HCT116 (cell line): Measurements from ENCODE around the gene ASCL4. TPM values are rescaled to one million over a fixed set of nuclear protein-coding genes. Genes with fewer than 3 reads are reported as not detected.

Experiments used
- ATAC-seq: fragments of 200-7000 bp; cut with Tn5 transposase; 2 replicates; pipeline ENCODE4 v1.9.1; 2020; ENCODE audit warnings: mild to moderate bottlenecking, moderate library complexity
- BruUV-seq: library from RNA; stranded (reverse); fragments of 400-500 nt; replicated peaks from 2 replicates; lab custom pipeline; 2021; lab: Mats Ljungman, UMichigan
- CTCF ChIA-PET: fragments of 300-600 bp; sonication (Branson Sonifier 250); formaldehyde crosslinking; loops from one replicate; lab custom pipeline; 2021; ENCODE audit warnings: antibody characterized with exemption; lab: Charles Lee
- POLR2A ChIA-PET: fragments of 300-600, 350-600 bp; sonication (Branson Sonifier 250); formaldehyde crosslinking; loops from one replicate; lab custom pipeline; 2021; ENCODE audit warnings: antibody characterized with exemption; lab: Charles Lee
- RAD21 ChIA-PET, 2 experiments: fragments of 300-600 bp; sonication (Branson Sonifier 250); formaldehyde crosslinking; loops; one replicate each; lab custom pipeline; 2023; ENCODE audit warnings: low total read pairs in 2 of 2; ENCODE audit not compliant: uncharacterized antibody in 2 of 2, unreplicated experiment in 2 of 2, low non-redundant PET in 1 of 2; lab: Charles Lee
- DNase-seq: peaks from one replicate; pipeline ENCODE4 v3.0.0-alpha.2; 2010; ENCODE audit warnings: low read depth, low spot score
- H2AFZ ChIP-seq: fragments of 200-600 bp; shearing (Covaris generic), sonication (generic); 2 replicates; pipeline ENCODE4 v1.6.1; 2017; ENCODE audit warnings: low read depth, mixed run types, mixed read lengths, antibody characterized with exemption, low read length; ENCODE audit not compliant: poor library complexity, severe bottlenecking
- H3K27ac ChIP-seq: 2 replicates; pipeline ENCODE4 v1.5.1; 2012; ENCODE audit warnings: low read depth, low read length
- H3K27me3 ChIP-seq: fragments of 200-600 bp; sonication (generic); 2 replicates; pipeline ENCODE4 v1.6.1; 2016; ENCODE audit warnings: mixed run types, low read length, mixed read lengths; ENCODE audit not compliant: insufficient read depth
- H3K36me3 ChIP-seq, 2 experiments: fragments of 200-500 bp in 1 of 2; fragments of 200-600 bp in 1 of 2; sonication (Bioruptor generic) in 1 of 2; sonication (generic) in 1 of 2; 2 replicates each; pipeline versions ENCODE4 v1.5.1 to v1.6.1; 2014 to 2016; ENCODE audit warnings: low read length in 2 of 2, inconsistent platforms in 1 of 2, mixed read lengths in 1 of 2, mixed run types in 1 of 2; ENCODE audit not compliant: insufficient read depth in 2 of 2, control insufficient read depth in 1 of 2
- H3K4me1 ChIP-seq, 2 experiments: fragments of 200-600 bp in 1 of 2; sonication (generic) in 1 of 2; 2 replicates each; pipeline versions ENCODE4 v1.5.1 to v1.6.1; 2012 to 2017; ENCODE audit warnings: low read length in 2 of 2, inconsistent platforms in 1 of 2, mild to moderate bottlenecking in 1 of 2, mixed read lengths in 1 of 2, mixed run types in 1 of 2, moderate library complexity in 1 of 2; ENCODE audit not compliant: insufficient read depth in 2 of 2, control insufficient read depth in 1 of 2
- H3K4me2 ChIP-seq: fragments of 200-600 bp; sonication (generic); 2 replicates; pipeline ENCODE4 v1.6.1; 2017; ENCODE audit warnings: mixed run types, low read length, mixed read lengths
- H3K4me3 ChIP-seq, 2 experiments: fragments of 200-600 bp in 1 of 2; sonication (generic) in 1 of 2; replicated peaks in 1 of 2; 2 replicates each; pipeline ENCODE4 v1.5.1; 2011 to 2016; ENCODE audit warnings: low read length in 2 of 2, control low read depth in 1 of 2, low read depth in 1 of 2, mild to moderate bottlenecking in 1 of 2, mixed read lengths in 1 of 2, mixed run types in 1 of 2
- H3K79me2 ChIP-seq: fragments of 200-600 bp; sonication (generic); 2 replicates; pipeline ENCODE4 v1.6.1; 2017; ENCODE audit warnings: mild to moderate bottlenecking, mixed run types, low read length, moderate library complexity, mixed read lengths; ENCODE audit not compliant: insufficient read depth
- H3K9ac ChIP-seq: fragments of 200-600 bp; sonication (generic); 2 replicates; pipeline ENCODE4 v1.6.1; 2016; ENCODE audit warnings: low read length, mixed read lengths
- H3K9me2 ChIP-seq: fragments of 200-600 bp; sonication (generic), shearing (Covaris generic); 2 replicates; pipeline ENCODE4 v1.6.1; 2017; ENCODE audit warnings: mixed run types, mild to moderate bottlenecking, moderate library complexity; ENCODE audit not compliant: insufficient read depth
- H3K9me3 ChIP-seq, 2 experiments: fragments of 200-500 bp in 1 of 2; fragments of 200-600 bp in 1 of 2; sonication (Bioruptor generic) in 1 of 2; sonication (generic) in 1 of 2; 2 replicates each; pipeline ENCODE4 v1.6.1; 2014 to 2017; ENCODE audit warnings: low read length in 2 of 2, mixed read lengths in 2 of 2, inconsistent platforms in 1 of 2, low read depth in 1 of 2, mild to moderate bottlenecking in 1 of 2, mixed run types in 1 of 2, moderate library complexity in 1 of 2; ENCODE audit not compliant: control insufficient read depth in 1 of 2, insufficient read depth in 1 of 2
- H4K20me1 ChIP-seq: fragments of 200-600 bp; sonication (generic), shearing (Covaris generic); 2 replicates; pipeline ENCODE4 v1.6.1; 2017; ENCODE audit warnings: mixed run types, mild to moderate bottlenecking, moderate library complexity; ENCODE audit not compliant: insufficient read depth
- CEBPB ChIP-seq: IDR thresholded peaks from 2 replicates; pipeline ENCODE4 v1.6.1; 2012; ENCODE audit warnings: low read depth
- CTCF ChIP-seq, 3 experiments: fragments of 200-600 bp in 1 of 3; sonication (generic) in 1 of 3; IDR thresholded peaks in 2 of 3; conservative IDR thresholded peaks in 1 of 3; 2 replicates each; pipeline ENCODE4 v1.5.1; 2012 to 2017; ENCODE audit warnings: low read depth in 2 of 3, low read length in 2 of 3, antibody characterized with exemption in 1 of 3, borderline replicate concordance in 1 of 3, control low read depth in 1 of 3, mild to moderate bottlenecking in 1 of 3, mixed read lengths in 1 of 3, mixed run types in 1 of 3, moderate library complexity in 1 of 3; ENCODE audit not compliant: insufficient read depth in 1 of 3
- EGR1 ChIP-seq: IDR thresholded peaks from 2 replicates; pipeline ENCODE4 v1.6.1; 2012; ENCODE audit warnings: low read depth
- ELF1 ChIP-seq: IDR thresholded peaks from 2 replicates; pipeline ENCODE4 v1.6.1; 2012; ENCODE audit warnings: low read depth, borderline replicate concordance
- EZH2 ChIP-seq: fragments of 200-600 bp; sonication (generic); IDR thresholded peaks from 2 replicates; pipeline ENCODE4 v1.6.1; 2017; ENCODE audit warnings: antibody characterized with exemption, mixed run types
- EZH2phosphoT487 ChIP-seq: fragments of 200-600 bp; IDR thresholded peaks from 2 replicates; pipeline ENCODE4 v1.6.1; 2018; ENCODE audit warnings: antibody characterized with exemption, borderline replicate concordance
- FOSL1 ChIP-seq: IDR thresholded peaks from 2 replicates; pipeline ENCODE4 v1.6.1; 2012; ENCODE audit warnings: low read depth
- JUND ChIP-seq: IDR thresholded peaks from 2 replicates; pipeline ENCODE4 v1.6.1; 2012
- MAX ChIP-seq: IDR thresholded peaks from 2 replicates; pipeline ENCODE4 v1.6.1; 2012
- POLR2AphosphoS5 ChIP-seq: IDR thresholded peaks from 2 replicates; pipeline ENCODE4 v1.6.1; 2011; ENCODE audit warnings: mild to moderate bottlenecking, low read depth, low read length, moderate library complexity
- RAD21 ChIP-seq: IDR thresholded peaks from 2 replicates; pipeline ENCODE4 v1.6.1; 2012; ENCODE audit warnings: low read depth, mild to moderate bottlenecking
- REST ChIP-seq: IDR thresholded peaks from 2 replicates; pipeline ENCODE4 v1.6.1; 2012; ENCODE audit warnings: low read depth
- SIN3A ChIP-seq: IDR thresholded peaks from 2 replicates; pipeline ENCODE4 v1.6.1; 2012; ENCODE audit warnings: low read depth
- SP1 ChIP-seq: IDR thresholded peaks from 2 replicates; pipeline ENCODE4 v1.6.1; 2012; ENCODE audit warnings: low read depth
- YY1 ChIP-seq: IDR thresholded peaks from 2 replicates; pipeline ENCODE4 v1.6.1; 2011; ENCODE audit warnings: low read length, low read depth, moderate library complexity, mild to moderate bottlenecking; ENCODE audit not compliant: insufficient replicate concordance; ENCODE audit errors: extremely low read depth
- ZFX ChIP-seq: fragments of 450-650 bp; IDR thresholded peaks from 2 replicates; pipeline ENCODE4 v1.6.1; 2017
- ZNF274 ChIP-seq: fragments of 200-500 bp; sonication (Bioruptor generic); IDR thresholded peaks from 2 replicates; pipeline ENCODE4 v1.6.1; 2014; ENCODE audit warnings: mild to moderate bottlenecking, low read depth, low read length, inconsistent platforms
- intact Hi-C: fragments of 100-400 bp; cut with micrococcal nuclease; formaldehyde crosslinking; loops from 2 replicates; pipeline ENCODE4 v1.10.0; 2022
- total RNA-seq: library from RNA; stranded (reverse); gene quantifications from one replicate; pipeline ENCODE4 v1.2.1, GENCODE V29; 2021; ENCODE audit not compliant: unreplicated experiment
- TF ChIP-seq, protein P1 (sequence below): IDR thresholded peaks from 2 replicates; pipeline ENCODE4 v1.6.1; 2011; ENCODE audit warnings: mild to moderate bottlenecking, low read length, moderate library complexity; ENCODE audit not compliant: insufficient replicate concordance; ENCODE audit errors: extremely low read depth

Gene ASCL4
- total RNA-seq, 1 experiment from 2014 or later, result not detected

- no peak overlapping the region for H3K4me3 ChIP-seq
Measured at GRCh38 chr12:107782067-107782466, 7.6 kb downstream of the ASCL4 start.

More at GRCh38 chr12:107782067-107782466, 7.6 kb downstream of the ASCL4 start:
- Histone ChIP-seq H3K4me2 (no peak overlapping the region), H3K27me3 (0 out of 2 replicates have a peak, but pooled peaks cover 3% of the 10 kb centered on the region), H3K79me2 (no peaks in the 10 kb centered on the region), H3K27ac (no peak overlapping the region), H3K9me3 (no peaks in the 10 kb centered on the region), H2AFZ (no peak overlapping the region), H3K9me2 (no peaks in the 10 kb centered on the region), H3K36me3 (no peaks in the 10 kb centered on the region), H3K4me1 (no peaks in the 10 kb centered on the region), H3K9ac (no peak overlapping the region), H4K20me1 (no peaks in the 10 kb centered on the region)
- RAD21 ChIA-PET, result no interaction called here
- CTCF ChIA-PET, result no interaction called here
- ATAC-seq (no peak), DNase-seq (no peak)
- TF ChIP-seq MAX (no peak), SIN3A (no peak), SP1 (no peak), JUND (no peak), ZFX (no peak), ZNF274 (no peak), REST (no peak), POLR2AphosphoS5 (no peak), FOSL1 (no peak), EGR1 (no peak), CTCF (IDR thresholded peaks at IDR 0.05 in 2 of 3, conservative IDR thresholded peaks at IDR 0.05 in 1 of 3; ENCODE audit: borderline replicate concordance in 1 of 3, insufficient read depth in 1 of 3, low read depth in 2 of 3, low read length in 2 of 3) (no peak), CEBPB (no peak), EZH2phosphoT487 (no peak), ELF1 (no peak), YY1 (no peak), EZH2 (no peak), RAD21 (no peak)
- TF ChIP-seq, protein P1, sequence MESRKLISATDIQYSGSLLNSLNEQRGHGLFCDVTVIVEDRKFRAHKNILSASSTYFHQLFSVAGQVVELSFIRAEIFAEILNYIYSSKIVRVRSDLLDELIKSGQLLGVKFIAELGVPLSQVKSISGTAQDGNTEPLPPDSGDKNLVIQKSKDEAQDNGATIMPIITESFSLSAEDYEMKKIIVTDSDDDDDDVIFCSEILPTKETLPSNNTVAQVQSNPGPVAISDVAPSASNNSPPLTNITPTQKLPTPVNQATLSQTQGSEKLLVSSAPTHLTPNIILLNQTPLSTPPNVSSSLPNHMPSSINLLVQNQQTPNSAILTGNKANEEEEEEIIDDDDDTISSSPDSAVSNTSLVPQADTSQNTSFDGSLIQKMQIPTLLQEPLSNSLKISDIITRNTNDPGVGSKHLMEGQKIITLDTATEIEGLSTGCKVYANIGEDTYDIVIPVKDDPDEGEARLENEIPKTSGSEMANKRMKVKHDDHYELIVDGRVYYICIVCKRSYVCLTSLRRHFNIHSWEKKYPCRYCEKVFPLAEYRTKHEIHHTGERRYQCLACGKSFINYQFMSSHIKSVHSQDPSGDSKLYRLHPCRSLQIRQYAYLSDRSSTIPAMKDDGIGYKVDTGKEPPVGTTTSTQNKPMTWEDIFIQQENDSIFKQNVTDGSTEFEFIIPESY, result no peak
- POLR2A ChIA-PET, result no interaction called here
- BruUV-seq, result no TSS peak
- intact Hi-C loops, result no loop called here
